ENCODE data around the gene CPXM1.
"Not testable (repeated sequence)": the region's sequence is repeated elsewhere in the genome, so short reads cannot be mapped to it uniquely, and the experiment has no call there.

Gene CPXM1

DNA sequence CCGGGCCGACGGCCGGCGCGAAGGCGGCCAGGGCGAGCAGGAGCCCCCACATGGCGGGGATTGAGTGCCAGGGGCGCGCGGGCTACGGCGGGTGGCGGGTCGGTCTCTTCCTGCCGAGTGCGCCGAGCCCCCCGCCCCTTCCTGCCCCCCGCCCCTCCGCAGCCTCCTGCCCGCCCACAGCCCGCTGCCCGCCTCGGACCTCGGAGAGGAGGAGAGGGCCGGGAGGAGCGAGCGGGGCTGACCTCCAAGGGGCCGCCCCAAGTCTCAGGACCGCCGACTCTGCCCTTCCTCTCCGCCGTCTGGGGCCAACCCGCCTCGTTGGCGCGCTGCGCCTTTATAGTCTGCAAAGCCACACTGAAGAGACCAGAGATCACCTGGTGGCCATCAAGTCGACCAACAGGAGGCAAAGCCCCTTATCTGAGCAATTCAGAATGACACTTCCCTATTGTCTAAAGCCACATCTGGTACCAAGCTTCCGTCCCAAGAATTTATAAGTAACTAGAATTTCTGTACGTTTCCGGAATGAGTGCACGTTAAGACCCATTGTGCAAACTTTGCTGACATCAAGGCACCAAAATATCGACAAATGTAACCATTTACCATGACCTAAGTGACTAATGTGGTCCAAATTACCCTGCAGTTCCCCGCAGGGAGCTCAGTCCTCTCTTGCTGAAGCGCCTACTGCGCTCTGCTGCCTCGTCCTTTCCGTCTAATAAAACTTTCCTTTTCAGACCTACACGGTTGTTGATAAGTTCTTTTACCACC, at the start of gene CPXM1:
Gene CPXM1, minus strand, starts transcription at position 107 of the 765 bp plus-strand sequence. Its CDS starts 55 bp downstream, at position 52.
- no peak for DNase-seq

DNA sequence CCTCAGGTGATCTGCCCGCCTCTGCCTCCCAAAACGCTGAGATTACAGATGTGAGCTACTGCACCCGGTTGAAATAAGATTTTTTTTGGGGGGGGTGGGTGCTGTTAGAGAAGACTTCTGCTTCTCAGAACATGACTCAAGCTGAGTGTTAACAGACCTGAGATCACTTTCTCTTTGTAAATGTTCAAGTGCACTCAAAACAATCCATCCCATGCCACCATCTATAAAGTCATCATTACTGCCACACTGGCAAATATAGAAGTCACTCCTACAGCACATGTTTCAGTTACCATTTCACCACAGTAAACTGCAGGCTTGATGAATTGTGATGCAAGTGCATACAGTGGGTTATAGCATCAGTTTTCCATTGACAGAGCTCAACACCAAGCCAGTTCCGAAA, 49.1 kb upstream of the CPXM1 start:
- no peak for DNase-seq

DNA sequence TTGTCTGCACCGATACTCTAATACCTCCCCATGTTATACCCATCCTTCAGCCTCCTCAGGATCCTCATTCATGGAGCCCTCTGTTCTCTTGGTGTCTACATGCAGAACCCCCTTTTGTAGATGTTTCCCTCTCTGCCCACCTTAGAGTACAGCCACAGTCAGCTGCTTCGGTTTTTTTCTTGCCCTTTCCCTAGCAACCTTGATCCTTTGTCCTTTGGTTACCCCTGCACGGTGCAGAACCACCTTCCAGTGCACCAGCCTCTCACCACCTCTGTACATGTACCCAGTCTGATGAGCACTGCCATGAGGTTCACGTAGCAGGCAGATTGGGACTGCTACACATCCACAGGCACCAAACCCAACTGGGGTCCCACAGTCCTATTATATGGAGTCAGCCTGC, 47.4 kb upstream of the CPXM1 start:
- DNase-seq = no peak

DNA sequence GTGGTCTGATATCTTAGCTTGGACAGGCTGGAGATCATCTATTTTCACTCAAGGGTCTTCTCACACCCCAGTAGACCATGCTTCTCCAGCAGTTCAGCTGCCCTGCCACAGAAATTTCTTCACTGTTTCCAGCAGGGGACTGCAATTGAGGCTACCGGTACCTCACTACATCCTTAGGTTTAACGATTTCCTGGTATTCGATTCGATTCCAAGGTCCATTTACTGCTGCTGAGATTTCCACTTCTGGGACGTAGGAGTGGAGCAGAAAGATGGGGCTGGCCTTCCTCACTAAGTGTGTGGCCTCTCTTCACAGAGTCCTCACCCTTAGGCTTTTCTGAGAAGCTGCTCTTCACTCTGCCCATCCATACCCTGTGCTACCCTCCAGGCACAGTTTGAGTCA, 46.3 kb upstream of the CPXM1 start:
- no peak for DNase-seq

DNA sequence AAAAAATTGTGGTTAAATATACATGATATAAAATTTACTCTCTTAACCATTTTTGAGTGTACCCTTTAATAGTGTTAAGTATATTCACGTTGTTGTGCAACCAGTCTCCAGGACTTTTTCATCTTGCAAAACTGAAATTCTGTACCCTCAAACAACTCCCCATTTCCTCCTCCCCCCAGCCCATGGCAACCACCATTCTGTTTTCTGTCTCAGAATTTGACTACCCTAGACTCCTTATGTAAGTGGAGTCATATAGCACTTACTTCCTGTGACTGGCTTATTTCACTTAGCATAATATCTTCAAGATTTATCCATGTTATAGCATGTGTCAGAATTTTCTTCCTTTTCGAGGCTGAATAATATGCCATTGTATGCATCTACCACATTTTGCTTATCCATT, 45.2 kb upstream of the CPXM1 start:
- no peak for DNase-seq

DNA sequence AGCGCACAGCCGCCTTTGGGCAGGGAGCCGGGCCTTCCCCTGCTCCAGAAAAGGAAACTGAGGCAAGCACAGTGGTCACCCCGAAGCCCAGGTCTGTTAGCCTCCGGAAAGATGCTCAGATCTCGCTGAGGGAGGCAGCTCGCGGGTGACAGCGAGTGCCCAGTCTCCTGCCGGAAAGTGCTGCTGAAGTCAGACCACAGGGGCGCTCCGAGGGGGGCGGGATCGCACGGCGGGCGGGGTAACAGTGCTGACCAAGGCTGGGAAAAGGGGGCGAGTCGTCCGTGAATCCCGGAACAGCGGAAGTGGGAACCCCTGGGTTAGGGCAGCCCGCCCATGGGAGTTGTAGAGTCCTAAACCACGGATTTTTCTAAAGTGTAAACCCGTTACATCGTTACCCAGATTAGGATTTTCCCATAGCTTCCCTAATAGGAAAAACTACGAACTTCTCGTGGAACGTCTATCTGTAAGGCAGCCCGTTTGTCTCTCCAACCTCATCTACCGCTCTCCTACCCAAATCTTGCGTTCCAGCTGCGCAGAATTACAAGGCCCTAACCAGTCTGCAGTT, 40.6 kb upstream of the CPXM1 start:
- DNase-seq = no peak

DNA sequence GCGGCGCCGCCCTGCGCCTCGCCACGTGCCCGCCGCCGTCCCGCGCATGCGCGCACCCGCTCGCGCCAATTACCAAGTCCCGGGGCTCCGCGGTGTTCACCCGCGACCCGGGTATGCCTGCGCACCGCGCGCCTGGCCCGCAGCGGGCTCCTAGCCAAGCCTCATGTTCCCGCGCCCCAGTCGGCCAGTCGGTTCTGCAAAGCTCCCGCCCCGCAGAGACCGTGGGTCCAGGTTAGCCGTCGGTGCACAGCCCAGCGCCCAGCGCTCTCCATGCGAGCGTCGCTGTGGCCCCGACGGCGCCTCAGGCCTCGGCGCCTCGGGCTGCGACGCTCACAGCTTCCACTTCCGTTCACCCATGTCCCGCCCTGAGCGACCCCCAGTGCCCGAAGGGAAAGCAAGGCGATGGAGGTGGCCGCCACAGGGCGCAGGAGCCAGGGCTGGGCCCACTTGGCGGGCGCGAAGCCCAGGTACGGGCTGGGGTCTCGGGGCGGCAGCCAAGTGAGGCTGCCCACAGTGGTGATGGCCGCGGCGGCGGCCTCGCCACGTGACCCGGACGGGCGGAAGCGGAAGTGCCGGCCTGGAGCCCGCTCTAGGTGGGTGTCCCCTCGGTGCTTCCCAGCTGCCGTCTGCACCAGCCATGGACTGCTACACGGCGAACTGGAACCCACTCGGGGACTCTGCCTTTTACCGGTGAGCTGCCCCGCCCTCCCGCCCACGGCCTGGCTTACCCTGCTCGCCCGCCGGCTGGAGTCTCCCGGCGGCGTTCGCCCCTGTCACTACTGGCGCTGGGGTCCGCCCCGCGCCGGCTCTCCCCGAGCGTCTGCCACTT, 39.9 kb upstream of the CPXM1 start, which contains the start of the genes PCED1A and VPS16:
Gene PCED1A, minus strand, starts transcription at position 518 of the 829 bp plus-strand sequence. CDS start 743 bp downstream, outside the sequence.
Gene VPS16, plus strand, starts transcription at position 608 of the 829 bp plus-strand sequence. Its CDS starts 30 bp downstream, at position 638.
- no peak for DNase-seq

DNA sequence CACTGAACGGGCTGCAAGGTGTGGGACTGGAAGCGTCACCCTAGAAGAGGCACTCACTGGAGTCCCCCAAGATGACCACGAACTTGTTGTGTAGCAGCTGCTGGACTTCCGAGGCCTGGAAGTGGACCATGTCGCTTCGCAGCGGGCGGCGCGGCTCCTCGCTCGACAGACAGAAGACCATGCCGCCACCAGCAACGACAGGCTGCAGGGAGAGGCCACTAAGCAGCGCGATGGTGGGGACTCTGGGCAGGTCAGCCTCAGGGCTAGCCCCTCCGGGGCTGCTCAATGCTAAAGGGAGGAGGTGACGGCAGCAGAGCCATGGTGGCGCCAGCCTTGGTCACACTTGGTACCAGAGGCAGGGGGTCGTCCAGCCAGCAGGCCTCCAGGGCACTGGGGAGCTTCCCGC, 39.3 kb upstream of the CPXM1 start:
- DNase-seq = no peak

DNA sequence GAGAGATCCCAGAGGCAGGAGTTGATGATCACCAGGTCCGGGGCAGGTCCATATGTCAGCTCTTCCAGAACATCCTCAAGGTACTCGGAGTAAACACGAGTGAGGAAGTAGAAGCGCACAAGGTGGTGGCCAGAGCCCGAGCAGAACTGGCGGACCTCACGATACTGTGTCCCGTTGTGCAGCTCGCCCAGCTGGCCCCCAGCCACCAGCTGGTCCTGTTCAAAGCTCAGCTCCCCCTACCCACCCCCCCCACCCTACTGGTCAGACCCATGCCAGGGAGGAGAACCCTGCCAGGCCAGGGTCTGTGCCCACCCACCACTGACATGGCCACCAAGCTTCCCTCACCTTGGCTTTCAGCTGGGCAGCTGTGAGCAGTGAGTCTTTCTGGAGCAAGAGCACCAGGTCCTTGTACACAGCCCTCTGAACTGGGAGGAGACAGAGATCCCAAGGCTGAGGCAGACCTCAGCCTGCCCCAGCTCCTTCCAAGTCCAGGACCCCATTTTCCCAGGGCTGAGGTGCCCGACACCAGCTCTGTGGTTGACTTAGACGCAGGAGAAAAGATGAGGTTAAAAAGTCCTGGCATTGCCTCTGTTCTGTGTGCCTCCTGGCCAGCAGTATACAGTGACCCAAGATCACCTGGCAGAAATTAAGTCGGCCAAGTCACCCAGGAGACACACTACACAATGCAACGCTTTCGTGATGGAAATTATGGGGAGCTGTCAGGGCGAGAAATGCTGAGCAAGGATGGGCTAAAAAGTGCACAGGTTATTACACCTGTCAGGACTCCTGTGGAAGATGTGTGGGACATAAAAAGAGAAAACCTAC, 38.6 kb upstream of the CPXM1 start:
- DNase-seq = no peak

DNA sequence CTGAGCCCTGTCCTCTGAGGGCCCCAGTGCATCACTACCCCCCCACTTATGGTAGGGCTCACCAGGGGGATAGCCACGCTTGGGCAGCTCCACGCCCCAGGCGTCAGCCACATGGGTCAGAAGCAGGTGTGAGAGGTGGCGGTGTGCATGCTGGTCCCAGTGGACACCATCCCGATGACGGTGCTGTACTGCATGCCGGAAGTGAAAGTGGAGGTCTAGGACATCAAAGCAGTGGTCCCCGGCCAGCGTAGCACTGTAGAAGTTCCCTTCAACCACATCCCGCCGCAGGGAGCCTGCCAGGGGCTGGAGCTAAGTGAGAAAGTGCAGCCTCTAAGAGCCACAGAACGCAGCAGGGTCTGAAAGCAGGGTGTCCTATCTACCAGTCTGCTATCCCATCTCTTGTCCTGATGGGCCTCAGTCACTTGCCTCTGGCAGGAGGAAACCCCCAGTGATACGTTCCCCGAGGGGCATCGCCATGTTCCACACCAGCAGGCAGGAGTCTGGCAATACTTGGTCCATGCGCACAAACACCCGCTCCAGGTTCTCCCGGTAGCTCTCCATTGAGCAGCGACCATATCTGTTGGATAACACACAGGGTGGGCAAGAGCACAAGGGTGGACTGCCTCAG, 37.9 kb upstream of the CPXM1 start:
- DNase-seq = no peak

DNA sequence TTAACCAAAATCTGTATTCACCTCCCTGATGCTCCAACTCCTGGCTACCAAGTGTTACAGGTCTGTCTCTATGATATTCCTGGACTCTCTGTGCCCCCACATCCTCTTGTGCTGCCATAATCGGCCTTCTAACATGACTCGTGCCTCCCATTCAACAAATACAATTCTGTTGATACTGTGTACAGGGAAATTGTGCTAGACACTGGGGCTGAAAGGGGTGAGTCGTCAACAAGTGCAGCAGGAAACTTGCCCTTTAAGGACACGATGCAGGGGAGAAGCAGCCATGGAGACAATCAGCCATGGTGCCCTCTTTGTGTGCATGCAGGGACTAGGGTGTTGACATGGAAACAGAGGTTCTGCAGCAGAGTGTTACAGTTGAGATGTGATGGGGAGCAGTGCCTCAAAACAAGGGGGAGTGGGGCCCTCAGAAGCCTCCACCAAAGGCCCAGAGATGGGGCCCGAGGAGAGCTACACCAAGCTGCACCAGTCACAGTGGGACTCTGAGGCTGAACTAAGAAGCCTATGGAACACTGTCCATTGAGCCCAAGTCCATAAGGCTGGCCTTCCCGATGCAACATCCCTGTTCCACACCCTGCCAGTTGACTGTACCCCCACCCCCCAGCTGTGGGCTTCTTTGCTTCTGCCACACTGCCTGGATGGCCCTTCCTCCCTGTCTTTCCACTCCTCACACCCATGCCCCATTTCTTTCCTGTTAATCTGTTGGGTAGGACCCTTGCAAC, 37.0 kb upstream of the CPXM1 start:
- no peak for DNase-seq

DNA sequence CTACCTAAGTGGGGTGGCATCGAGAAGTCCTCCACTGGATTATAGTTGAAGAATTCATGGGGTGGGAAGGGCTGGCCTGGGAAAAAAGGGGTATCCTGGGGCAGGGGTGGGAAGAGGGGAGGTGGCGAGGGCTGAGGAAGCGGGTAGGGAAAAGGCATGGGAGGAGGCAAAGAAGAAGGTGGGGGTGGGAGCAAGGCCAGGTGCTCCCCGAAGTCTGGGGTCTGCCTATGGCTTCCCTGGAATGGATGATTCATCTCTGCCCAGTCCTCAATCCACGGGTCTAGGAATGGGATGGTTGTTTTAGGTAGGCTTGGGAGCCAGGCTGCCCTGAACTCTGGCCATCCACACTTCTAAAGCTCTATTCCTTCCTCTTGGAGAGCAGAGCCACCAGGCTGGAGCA, 35.6 kb upstream of the CPXM1 start:
- no peak for DNase-seq

DNA sequence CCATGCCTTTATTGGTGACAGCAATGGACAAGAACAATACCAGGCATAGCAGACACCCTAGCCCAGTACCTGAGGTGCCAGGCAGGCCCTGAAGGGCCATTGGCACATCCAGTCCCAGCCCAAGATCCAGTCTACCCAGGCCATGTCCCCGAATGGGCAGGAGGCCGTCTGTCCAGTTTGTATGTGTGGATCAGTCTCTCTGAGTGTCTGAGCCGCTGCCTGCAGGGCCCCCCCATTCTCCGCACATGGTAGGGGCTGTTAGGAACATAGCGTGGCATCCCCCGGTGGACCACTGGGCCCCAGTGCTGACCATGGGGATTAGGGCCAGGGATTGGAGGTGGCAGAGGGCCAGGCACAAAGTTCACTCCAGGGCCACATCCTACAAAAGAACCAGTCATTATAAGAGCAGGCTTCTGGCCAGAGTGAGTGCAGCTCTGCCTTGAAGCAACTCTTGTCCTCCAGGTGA, 34.9 kb upstream of the CPXM1 start:
- DNase-seq = no peak

DNA sequence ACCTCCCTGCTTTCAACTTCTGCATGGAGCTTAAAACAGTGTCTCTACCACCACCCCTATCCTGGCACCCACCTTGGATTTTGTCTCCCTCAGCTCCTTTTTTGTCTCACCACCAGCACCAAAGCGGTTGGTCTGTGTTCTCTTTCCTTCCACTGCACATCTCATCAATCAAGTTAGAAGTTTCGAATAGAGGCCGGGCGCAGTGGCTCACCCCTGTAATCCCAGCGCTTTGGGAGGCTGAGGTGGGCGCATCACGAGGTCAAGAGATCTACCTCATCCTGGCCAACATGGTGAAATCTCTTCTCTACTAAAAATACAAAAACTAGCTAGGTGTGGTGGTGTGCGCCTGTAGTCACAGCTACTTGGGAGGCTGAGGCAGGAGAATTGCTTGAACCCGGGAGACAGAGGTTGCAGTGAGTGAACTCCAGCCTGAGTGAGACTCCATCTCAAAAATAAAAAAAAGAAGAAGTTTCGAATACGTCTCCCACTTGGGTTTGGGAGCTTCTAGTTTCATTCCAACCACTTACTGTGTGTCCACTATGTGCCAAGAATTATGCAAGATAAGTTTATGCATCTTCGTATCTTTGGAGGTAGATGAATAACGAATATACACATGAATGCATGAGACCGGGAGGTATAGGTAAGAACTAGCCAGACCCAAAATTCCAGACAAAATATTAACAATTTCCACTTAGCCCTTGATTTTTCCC, 34.1 kb upstream of the CPXM1 start:
- no peak for DNase-seq

DNA sequence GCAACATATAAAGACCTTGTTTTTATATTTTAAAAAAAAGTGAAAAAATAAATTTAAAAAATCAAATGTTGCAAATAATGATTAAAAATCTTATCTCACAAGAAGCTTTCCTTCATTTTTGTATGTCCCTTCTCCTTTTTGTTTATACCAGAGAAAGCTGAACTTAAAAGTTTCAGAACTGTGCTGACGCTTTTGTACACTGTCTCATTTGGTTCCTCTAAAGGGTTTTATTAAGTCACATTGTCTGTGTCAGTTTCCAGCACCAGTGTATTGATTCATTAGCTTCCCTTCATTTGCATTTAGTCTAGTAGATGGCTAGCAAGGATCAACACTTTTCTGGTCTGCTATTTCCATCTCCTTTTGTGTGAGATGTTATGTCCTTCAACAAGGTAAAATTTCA, 33.3 kb upstream of the CPXM1 start:
- DNase-seq = no peak

DNA sequence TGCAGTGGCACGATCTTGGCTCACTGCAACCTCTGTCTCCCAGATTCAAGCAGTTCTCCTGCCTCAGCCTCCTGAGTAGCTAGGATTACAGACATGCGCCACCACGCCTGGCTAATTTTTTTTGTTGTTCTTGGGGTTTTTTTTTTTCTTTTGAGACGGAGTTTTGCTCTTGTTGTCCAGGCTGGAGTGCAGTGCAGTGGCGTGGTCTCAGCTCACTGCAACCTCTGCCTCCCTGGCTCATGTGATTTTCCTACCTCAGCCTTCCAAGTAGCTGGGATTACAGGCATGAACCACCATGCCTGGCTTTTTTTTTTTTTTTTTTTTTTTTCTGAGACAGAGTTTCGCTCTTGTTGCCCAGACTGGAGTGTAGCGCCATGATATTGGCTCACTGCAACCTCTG, 30.8 kb upstream of the CPXM1 start:
- not testable (repeated sequence) for DNase-seq

DNA sequence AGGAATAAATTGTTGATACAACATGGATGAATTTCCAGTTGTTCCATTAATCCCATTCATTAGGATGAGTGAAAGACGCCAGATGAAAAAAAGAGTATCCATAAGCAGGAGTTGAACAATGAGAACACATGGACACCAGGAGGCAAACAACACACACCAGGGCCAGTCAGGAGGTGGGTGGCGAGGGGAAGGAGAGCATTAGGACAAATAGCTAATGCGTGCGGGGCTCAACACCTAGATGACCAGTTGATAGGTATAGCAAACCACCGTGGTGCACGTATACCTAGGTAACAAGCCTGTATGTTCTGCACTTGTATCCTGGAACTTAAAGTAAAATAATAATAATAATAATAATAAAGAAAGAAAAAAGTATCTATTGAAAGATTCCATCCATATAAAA, 28.9 kb upstream of the CPXM1 start:
- DNase-seq = no peak

DNA sequence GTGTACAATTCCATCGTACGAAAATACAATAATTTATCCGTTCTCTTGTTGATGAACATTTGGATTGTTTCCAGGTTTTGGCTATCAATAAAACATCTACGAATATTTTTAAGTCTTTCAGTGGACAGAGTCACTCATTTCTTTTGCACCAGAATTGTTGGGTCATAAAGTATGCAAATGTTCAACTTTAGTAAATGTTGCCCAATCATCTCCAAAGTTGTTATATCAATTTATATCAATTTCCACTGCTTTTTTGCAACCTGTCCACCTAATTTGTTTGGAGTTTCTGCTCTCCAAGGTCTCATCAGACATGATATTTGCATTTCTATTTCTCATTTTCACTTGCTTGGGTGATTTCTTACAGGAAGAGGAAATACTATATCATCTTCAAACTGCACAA, 26.2 kb upstream of the CPXM1 start:
- no peak for DNase-seq

DNA sequence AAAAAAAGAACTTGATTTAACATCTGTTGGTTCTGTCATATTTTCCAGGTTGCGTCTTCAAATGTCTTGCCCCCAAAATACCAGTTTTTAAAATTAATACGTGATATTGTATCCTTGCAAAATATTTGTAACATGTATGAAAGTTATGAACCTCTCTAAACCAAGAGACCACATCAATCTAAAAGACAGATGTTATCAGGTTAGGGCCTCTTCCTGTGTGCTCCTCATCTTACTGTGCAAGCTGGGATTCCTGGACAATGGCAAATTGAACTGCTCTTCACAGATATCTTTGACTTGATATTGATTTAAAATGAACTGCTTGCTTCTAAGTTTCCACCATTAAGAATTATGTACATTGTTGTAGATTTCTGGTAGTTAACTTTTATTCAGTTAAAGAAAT, 25.3 kb upstream of the CPXM1 start:
- DNase-seq = no peak

DNA sequence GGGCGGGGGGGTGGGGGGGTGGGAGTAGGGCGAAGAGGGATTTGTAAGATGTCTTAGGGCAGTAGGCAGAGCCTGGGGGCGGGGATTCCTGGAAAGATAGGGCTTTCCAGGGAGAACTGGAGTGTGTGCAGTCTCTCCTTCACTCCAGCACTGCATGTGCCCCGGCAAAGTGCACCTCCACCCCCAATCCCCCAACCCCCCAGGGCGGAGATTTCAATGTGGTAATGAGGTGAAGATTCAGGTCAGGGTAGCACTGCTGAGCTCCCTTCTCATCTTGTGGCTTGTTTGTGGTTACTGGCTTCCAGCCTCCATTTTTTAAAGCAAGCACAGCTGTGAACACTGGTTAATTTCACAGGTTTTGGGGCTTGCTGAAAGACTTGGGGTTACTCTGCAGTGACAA, 21.6 kb upstream of the CPXM1 start:
- no peak for DNase-seq

Data from NCI-H187 treated with DMSO at 0.1 percent for 48 hours (cell line).